A673 (cell line): ENCODE results near the gene SCNN1G. TPM values are rescaled to one million over a fixed set of nuclear protein-coding genes. Genes with fewer than 3 reads are reported as not detected.

Experiments
- BruUV-seq: library from RNA; stranded (reverse); fragments of 400-500 nt; replicated peaks from 2 replicates; lab custom pipeline; 2021; lab: Mats Ljungman, UMichigan
- CTCF ChIA-PET: fragments of 300-600 bp; sonication (Branson Sonifier 250); formaldehyde crosslinking; loops from one replicate; lab custom pipeline; 2022; ENCODE audit warnings: antibody characterized with exemption; lab: Charles Lee
- POLR2A ChIA-PET: fragments of 300-600 bp; sonication (Branson Sonifier 250); formaldehyde crosslinking; loops from one replicate; lab custom pipeline; 2022; ENCODE audit warnings: antibody characterized with exemption; ENCODE audit not compliant: low non-redundant PET; lab: Charles Lee
- DNase-seq: peaks from one replicate; pipeline ENCODE4 v3.0.0-alpha.2; 2015; ENCODE audit warnings: low spot score
- H3K27ac ChIP-seq: fragments of 200-600 bp; sonication (generic); 2 replicates; pipeline ENCODE4 v1.5.1; 2016; ENCODE audit warnings: mixed run types, low read depth, mild to moderate bottlenecking, mixed read lengths, antibody characterized with exemption, low read length; ENCODE audit not compliant: poor library complexity, severe bottlenecking
- H3K27me3 ChIP-seq: fragments of 200-600 bp; sonication (generic); replicated peaks from 2 replicates; pipeline ENCODE4 v1.6.1; 2017; ENCODE audit warnings: mixed run types, low read depth, mild to moderate bottlenecking, mixed read lengths, antibody characterized with exemption, low read length; ENCODE audit not compliant: insufficient read depth, poor library complexity
- H3K36me3 ChIP-seq: fragments of 200-600 bp; sonication (generic); 2 replicates; pipeline ENCODE4 v1.6.1; 2016; ENCODE audit warnings: mixed run types, mild to moderate bottlenecking, mixed read lengths, antibody characterized with exemption, low read length; ENCODE audit not compliant: insufficient read depth, poor library complexity, severe bottlenecking
- H3K4me1 ChIP-seq: fragments of 200-600 bp; sonication (generic); 2 replicates; pipeline ENCODE4 v1.6.1; 2017; ENCODE audit warnings: mixed run types, mild to moderate bottlenecking, mixed read lengths, antibody characterized with exemption, low read length; ENCODE audit not compliant: insufficient read depth, poor library complexity, severe bottlenecking
- H3K4me3 ChIP-seq: fragments of 200-600 bp; sonication (generic); 2 replicates; pipeline ENCODE4 v1.5.1; 2016; ENCODE audit warnings: low read depth, mixed run types, mild to moderate bottlenecking, mixed read lengths, low read length; ENCODE audit not compliant: poor library complexity, severe bottlenecking
- H3K9me3 ChIP-seq: fragments of 200-600 bp; sonication (generic); 2 replicates; pipeline ENCODE4 v1.6.1; 2016; ENCODE audit warnings: mixed run types, low read depth, mild to moderate bottlenecking, mixed read lengths, antibody characterized with exemption, low read length; ENCODE audit not compliant: poor library complexity, severe bottlenecking
- EZH2 ChIP-seq: fragments of 200-600 bp; sonication (generic); IDR thresholded peaks from 2 replicates; pipeline ENCODE4 v1.6.1; 2017; ENCODE audit warnings: borderline replicate concordance, low read depth, mild to moderate bottlenecking, mixed read lengths, antibody characterized with exemption, low read length; ENCODE audit not compliant: poor library complexity, severe bottlenecking
- intact Hi-C: fragments of 100-400 bp; cut with micrococcal nuclease; formaldehyde crosslinking; loops from one replicate; pipeline ENCODE4 v1.10.0; 2022; ENCODE audit not compliant: unreplicated experiment
- total RNA-seq: library from RNA; stranded (reverse); gene quantifications from 2 replicates; pipeline ENCODE4 v1.2.3, GENCODE V29; 2021
- TF ChIP-seq, protein P1 (sequence below): fragments of 300-800, 200-600 bp; sonication (generic); conservative IDR thresholded peaks from 2 replicates; pipeline ENCODE4 v1.5.1; 2017; ENCODE audit warnings: low read depth, mild to moderate bottlenecking, antibody characterized with exemption, low read length, moderate library complexity, mixed read lengths

Gene SCNN1G
- total RNA-seq, 1 experiment from 2014 or later, result 22.3 TPM

DNA sequence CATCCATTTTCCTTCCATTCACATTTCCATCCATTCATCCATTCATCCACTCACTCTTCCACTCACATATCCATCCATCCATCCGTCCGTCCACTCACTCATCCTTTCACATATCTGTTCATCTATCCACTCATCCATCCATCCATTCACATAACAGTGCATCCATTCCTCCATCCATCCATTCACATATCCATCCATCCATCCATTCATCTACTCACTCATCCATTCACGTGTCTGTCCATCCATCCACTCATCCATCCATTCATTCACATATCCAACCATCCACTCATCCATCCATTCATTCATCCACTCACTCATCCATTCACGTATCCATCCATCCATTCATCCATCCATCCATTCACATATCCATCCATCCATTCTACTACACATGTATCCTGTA is 42.6 kb downstream of the SCNN1G start:
- no peaks in the 10 kb centered on the region for H3K27me3 ChIP-seq
- H3K4me1 ChIP-seq, result no peaks in the 10 kb centered on the region
- TF ChIP-seq, protein P1, sequence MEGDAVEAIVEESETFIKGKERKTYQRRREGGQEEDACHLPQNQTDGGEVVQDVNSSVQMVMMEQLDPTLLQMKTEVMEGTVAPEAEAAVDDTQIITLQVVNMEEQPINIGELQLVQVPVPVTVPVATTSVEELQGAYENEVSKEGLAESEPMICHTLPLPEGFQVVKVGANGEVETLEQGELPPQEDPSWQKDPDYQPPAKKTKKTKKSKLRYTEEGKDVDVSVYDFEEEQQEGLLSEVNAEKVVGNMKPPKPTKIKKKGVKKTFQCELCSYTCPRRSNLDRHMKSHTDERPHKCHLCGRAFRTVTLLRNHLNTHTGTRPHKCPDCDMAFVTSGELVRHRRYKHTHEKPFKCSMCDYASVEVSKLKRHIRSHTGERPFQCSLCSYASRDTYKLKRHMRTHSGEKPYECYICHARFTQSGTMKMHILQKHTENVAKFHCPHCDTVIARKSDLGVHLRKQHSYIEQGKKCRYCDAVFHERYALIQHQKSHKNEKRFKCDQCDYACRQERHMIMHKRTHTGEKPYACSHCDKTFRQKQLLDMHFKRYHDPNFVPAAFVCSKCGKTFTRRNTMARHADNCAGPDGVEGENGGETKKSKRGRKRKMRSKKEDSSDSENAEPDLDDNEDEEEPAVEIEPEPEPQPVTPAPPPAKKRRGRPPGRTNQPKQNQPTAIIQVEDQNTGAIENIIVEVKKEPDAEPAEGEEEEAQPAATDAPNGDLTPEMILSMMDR, result no peak
- TF ChIP-seq EZH2, result no peak
- H3K9me3 ChIP-seq, result no peaks in the 10 kb centered on the region
- H3K27ac ChIP-seq, result no peak overlapping the region
- CTCF ChIA-PET, result no interaction called here
- intact Hi-C loops, result no loop called here
- DNase-seq, result no peak
- POLR2A ChIA-PET, result no interaction called here
- H3K36me3 ChIP-seq, result no peaks in the 10 kb centered on the region
- BruUV-seq, result no TSS peak
- H3K4me3 ChIP-seq, result no peak overlapping the region

DNA sequence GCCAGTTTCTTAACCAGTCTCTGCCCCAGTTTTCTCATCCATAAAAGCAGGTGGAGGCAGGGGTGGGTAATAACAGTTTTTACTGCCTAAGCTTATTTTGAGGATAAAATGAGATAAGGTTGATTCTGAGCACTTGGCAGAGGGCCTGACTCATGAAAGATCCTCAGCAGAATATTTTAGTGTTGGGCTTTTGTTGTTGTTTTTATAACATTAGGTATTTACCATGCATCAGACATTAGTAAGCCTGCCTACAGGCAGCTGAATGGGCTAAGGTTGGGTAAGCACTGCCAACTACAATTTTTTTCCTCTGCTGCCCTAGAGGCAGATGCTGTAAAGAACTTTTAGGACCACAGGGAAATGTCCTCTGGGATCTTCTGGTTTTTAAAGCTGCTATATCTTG is 43.1 kb downstream of the SCNN1G start:
- no peak overlapping the region for H3K4me3 ChIP-seq

DNA sequence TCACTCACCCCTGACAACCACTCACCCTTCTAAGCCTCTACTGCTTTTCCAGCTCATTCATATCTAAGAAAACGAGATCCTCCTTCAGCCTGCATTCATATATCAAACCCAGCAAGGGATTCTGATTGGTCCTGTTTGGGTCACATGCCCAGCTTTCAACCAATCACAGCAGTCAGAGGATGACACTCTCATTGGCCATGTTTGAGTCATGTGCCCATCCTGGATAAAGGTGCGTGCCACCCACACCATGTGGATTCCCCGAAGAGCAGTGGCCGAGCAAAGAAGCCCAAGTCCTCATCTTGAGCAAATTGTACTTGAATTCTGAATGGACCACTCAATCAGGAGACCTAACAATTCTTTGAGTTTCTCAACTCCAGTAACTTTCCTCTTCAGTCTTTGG is 45.0 kb downstream of the SCNN1G start:
- Histone ChIP-seq H3K36me3 (no peaks in the 10 kb centered on the region), H3K4me1 (no peaks in the 10 kb centered on the region), H3K27me3 (no peaks in the 10 kb centered on the region), H3K27ac (no peak overlapping the region), H3K9me3 (no peaks in the 10 kb centered on the region), H3K4me3 (no peak overlapping the region)
- TF ChIP-seq, protein P1, result no peak
- TF ChIP-seq EZH2, result no peak
- ChIA-PET CTCF (no interaction called here), POLR2A (no interaction called here)
- no TSS peak for BruUV-seq
- intact Hi-C loops, result no loop called here
- peak; percentile 6 for DNase-seq

More for the DNA sequence above, 43.1 kb downstream of the SCNN1G start:
- H3K27ac ChIP-seq, result no peak overlapping the region
- H3K27me3 ChIP-seq, result no peaks in the 10 kb centered on the region
- H3K9me3 ChIP-seq, result no peaks in the 10 kb centered on the region
- no TSS peak for BruUV-seq
- H3K4me1 ChIP-seq, result no peaks in the 10 kb centered on the region
- ChIA-PET POLR2A (no interaction called here), CTCF (no interaction called here)
- intact Hi-C loops, result no loop called here
- DNase-seq, result no peak
- no peaks in the 10 kb centered on the region for H3K36me3 ChIP-seq
- TF ChIP-seq EZH2, result no peak
- TF ChIP-seq, protein P1, result no peak
